ENCODE measurements around the gene KIT.

KIT gene

DNA sequence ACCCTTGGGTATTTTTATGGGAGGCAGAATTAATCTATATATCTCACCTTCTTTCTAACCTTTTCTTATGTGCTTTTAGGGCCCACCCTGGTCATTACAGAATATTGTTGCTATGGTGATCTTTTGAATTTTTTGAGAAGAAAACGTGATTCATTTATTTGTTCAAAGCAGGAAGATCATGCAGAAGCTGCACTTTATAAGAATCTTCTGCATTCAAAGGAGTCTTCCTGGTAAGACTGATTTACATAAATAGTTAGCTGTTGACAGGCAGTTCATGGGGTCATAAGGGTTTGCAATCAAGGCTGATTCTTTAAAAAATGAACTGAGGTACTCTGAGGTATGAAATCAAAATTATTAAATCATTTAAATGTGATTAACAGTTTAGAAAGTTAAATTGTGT is 71.5 kb downstream of the KIT start:
- TF ChIP-seq, protein P1, sequence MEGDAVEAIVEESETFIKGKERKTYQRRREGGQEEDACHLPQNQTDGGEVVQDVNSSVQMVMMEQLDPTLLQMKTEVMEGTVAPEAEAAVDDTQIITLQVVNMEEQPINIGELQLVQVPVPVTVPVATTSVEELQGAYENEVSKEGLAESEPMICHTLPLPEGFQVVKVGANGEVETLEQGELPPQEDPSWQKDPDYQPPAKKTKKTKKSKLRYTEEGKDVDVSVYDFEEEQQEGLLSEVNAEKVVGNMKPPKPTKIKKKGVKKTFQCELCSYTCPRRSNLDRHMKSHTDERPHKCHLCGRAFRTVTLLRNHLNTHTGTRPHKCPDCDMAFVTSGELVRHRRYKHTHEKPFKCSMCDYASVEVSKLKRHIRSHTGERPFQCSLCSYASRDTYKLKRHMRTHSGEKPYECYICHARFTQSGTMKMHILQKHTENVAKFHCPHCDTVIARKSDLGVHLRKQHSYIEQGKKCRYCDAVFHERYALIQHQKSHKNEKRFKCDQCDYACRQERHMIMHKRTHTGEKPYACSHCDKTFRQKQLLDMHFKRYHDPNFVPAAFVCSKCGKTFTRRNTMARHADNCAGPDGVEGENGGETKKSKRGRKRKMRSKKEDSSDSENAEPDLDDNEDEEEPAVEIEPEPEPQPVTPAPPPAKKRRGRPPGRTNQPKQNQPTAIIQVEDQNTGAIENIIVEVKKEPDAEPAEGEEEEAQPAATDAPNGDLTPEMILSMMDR (conservative IDR thresholded peaks at IDR 0.05; ENCODE audit: control insufficient read depth, insufficient read depth, low read depth, low read length): no peak

DNA sequence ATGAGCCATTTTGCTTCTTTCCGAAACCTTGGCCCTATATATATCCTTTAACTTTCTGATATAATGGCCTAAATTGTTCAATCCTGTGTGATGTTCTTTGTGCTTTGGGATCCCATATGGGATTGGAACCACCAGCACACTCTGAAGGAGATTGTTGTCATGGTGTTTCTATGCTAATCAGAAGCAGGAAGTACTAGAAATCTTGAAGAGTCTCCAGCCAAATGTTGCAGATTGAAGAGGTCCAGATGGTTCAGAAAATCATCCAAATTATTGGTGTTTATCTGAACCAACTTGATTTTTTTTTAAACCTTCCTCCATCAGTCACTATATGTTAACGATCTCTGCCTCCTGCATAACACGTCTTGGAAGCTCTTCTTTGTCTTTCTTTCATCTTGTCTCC is 72.8 kb downstream of the KIT start:
- TF ChIP-seq, protein P1 (conservative IDR thresholded peaks at IDR 0.05; ENCODE audit: control insufficient read depth, insufficient read depth, low read depth, low read length): no peak
- DNase-seq (ENCODE audit: low read depth): no peak
- no peak overlapping the region for H3K4me3 ChIP-seq (ENCODE audit: control insufficient read depth, low read depth, low read length)

More for the DNA sequence above, 71.5 kb downstream of the KIT start:
- H3K4me3 ChIP-seq (ENCODE audit: control insufficient read depth, low read depth, low read length): no peak overlapping the region
- no peak for DNase-seq (ENCODE audit: low read depth)

DNA sequence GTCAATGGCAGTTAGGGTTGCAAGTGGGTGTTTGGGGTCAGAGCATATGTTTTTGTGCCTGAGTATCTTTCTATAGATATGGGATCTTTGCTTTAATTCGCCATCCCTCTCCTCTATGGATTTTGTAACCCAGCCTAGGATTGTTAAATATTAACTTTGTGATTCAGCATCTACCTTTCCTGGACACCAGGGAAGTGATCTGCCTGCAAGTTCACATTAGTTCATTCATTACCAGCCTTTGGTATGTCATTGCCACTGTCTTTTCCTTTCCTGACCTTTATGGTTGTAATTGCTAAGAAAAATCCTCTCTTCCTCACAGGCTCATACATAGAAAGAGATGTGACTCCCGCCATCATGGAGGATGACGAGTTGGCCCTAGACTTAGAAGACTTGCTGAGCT is 73.8 kb downstream of the KIT start:
- DNase-seq (ENCODE audit: low read depth): no peak
- TF ChIP-seq, protein P1 (conservative IDR thresholded peaks at IDR 0.05; ENCODE audit: control insufficient read depth, insufficient read depth, low read depth, low read length): no peak
- H3K4me3 ChIP-seq (ENCODE audit: control insufficient read depth, low read depth, low read length): no peak overlapping the region

DNA sequence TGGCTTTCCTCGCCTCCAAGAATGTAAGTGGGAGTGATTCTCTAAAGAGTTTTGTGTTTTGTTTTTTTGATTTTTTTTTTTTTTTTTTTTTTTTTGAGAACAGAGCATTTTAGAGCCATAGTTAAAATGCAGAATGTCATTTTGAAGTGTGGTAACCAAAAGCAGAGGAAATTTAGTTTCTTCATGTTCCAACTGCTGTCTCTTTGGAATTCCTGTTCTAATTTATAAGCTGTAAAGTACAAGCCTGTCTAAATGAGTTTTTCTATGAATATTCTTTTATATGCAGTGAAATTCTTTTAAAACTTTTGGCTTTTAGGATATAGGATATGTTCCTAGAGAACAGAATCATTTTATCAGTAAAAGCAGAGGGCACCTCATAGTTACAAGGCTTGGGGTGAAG is 74.2 kb downstream of the KIT start:
- TF ChIP-seq, protein P1 (conservative IDR thresholded peaks at IDR 0.05; ENCODE audit: control insufficient read depth, insufficient read depth, low read depth, low read length): no peak
- H3K4me3 ChIP-seq (ENCODE audit: control insufficient read depth, low read depth, low read length): no peak overlapping the region
- DNase-seq (ENCODE audit: low read depth): no peak

DNA sequence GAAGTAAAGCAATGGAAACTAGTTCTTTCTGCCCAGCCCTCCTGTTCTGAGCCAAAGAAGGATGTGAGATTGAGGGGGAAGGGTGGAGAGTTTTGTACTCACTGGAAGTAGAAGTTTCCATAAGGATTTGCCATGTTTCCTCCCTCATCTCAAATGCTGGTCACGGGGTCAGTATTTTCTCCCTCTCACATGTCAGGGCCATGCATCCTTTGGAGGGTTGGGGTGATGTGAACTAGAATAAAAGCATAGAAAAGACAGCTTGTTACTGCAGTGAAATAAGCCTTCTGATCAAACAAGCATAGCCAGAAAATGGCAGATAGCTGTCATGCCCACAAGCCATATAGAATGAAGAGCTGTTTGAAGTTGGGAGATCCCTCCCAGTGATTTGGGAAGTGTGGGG is 79.7 kb downstream of the KIT start:
- H3K4me3 ChIP-seq (ENCODE audit: control insufficient read depth, low read depth, low read length): no peak overlapping the region
- TF ChIP-seq, protein P1 (conservative IDR thresholded peaks at IDR 0.05; ENCODE audit: control insufficient read depth, insufficient read depth, low read depth, low read length): no peak
- no peak for DNase-seq (ENCODE audit: low read depth)

DNA sequence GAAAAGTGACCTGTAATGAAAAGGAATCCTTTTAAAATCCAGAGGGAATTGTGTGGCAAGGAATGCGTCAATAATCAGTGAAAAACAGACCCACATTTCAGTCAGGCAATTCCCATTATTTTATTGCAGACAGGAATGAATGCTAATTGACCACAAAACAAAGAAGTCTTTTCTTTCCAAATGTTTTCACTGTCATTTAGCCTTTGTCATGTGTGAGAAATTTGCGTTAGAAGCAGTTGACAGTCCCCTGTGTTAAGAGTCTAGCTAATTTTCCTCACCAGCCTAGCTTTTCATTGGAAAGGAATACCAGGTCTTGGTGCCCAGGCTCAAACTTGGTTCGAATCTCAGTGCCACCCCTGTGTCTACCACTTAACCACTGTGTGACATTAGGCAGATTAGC is 83.4 kb downstream of the KIT start:
- no peak overlapping the region for H3K4me3 ChIP-seq (ENCODE audit: control insufficient read depth, low read depth, low read length)
- no peak for DNase-seq (ENCODE audit: low read depth)
- TF ChIP-seq, protein P1 (conservative IDR thresholded peaks at IDR 0.05; ENCODE audit: control insufficient read depth, insufficient read depth, low read depth, low read length): no peak
